ENCODE data around the gene DCC. TPM values are rescaled to one million over a fixed set of nuclear protein-coding genes. Genes with fewer than 3 reads are reported as not detected.

The DCC gene
- total RNA-seq, 1 experiment from 2014 or later, result 0.39 TPM

DNA sequence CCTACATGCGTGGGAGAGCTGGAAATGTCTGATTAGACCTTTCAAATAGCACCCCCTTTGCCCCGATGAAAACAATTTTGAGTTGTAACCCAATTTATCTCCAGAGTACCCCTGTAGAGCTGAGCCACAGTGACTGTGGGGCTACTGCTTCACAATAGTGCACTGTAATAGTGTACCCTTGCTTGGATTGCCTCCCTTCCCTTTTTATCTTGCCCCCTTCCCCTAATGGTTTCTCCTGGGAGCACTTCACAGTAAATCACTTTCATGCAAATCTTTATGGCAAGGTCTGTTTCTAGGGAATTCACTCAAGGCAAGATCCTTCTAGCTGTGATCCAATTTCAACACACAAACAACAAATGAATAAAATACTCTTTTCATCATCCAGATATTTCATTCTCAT, 1196.9 kb downstream of the DCC start:
- peaks cover 9% of the 10 kb centered on the region for H3K27me3 Mint-ChIP-seq (ENCODE audit: insufficient read depth, unreplicated experiment)

DNA sequence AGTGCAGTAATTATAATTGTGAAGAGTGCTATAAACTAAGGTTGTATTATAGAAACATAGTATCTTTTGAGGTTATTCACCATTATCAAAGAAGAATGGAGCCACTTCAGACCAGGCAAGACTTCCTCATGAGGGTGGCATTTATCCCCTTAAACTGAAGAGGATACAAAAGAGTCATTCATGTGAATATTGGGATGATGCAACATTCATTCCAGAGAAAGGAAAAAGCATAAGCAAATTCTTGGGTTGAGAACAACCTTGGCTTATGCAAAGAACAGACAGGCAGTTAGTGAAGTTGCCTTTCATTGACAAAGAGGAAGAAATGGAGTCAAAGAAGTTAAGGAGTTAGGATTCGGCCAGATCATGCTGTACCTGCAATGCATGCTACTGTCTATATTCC, 1201.9 kb downstream of the DCC start:
- no peak overlapping the region for H3K27ac Mint-ChIP-seq (ENCODE audit: unreplicated experiment)
- H3K4me3 Mint-ChIP-seq (ENCODE audit: unreplicated experiment), result no peak overlapping the region
- no peaks in the 10 kb centered on the region for H3K4me1 ChIP-seq
- no peak for DNase-seq
- H3K27me3 ChIP-seq (replicated peaks; ENCODE audit: control insufficient read depth, insufficient read depth, low read length), result no peaks in the 10 kb centered on the region
- H3K4me1 Mint-ChIP-seq (ENCODE audit: low read depth, unreplicated experiment), result no peaks in the 10 kb centered on the region
- ChIA-PET POLR2A (no interaction called here), CTCF (no interaction called here)
- H3K36me3 ChIP-seq (ENCODE audit: control insufficient read depth, insufficient read depth, low read length), result no peaks in the 10 kb centered on the region
- intact Hi-C loops (cut with micrococcal nuclease; ENCODE audit: unreplicated experiment), result no loop called here
- BruUV-seq (replicated peaks), result no TSS peak
- H3K9me3 ChIP-seq, result no peaks in the 10 kb centered on the region
- no peaks in the 10 kb centered on the region for H3K9me3 Mint-ChIP-seq (ENCODE audit: unreplicated experiment)
- no peak overlapping the region for H3K4me3 ChIP-seq (ENCODE audit: low read depth, low read length)
- H3K36me3 Mint-ChIP-seq (ENCODE audit: insufficient read depth, unreplicated experiment), result no peaks in the 10 kb centered on the region
- H3K27me3 Mint-ChIP-seq (ENCODE audit: insufficient read depth, unreplicated experiment), result peaks cover 9% of the 10 kb centered on the region
- TF ChIP-seq CTCF (IDR thresholded peaks at IDR 0.05; ENCODE audit: insufficient read depth in 1 of 2, low read depth in 1 of 2, low read length in 1 of 2, severe bottlenecking in 1 of 2, unreplicated experiment in 1 of 2), result no peak

More for the DNA sequence above, 1196.9 kb downstream of the DCC start:
- ChIA-PET CTCF (no interaction called here), POLR2A (no interaction called here)
- Mint-ChIP-seq H3K27ac (ENCODE audit: unreplicated experiment) (no peak overlapping the region), H3K4me1 (ENCODE audit: low read depth, unreplicated experiment) (no peaks in the 10 kb centered on the region), H3K9me3 (ENCODE audit: unreplicated experiment) (no peaks in the 10 kb centered on the region), H3K4me3 (ENCODE audit: unreplicated experiment) (no peak overlapping the region), H3K36me3 (ENCODE audit: insufficient read depth, unreplicated experiment) (no peaks in the 10 kb centered on the region)
- Histone ChIP-seq H3K9me3 (no peaks in the 10 kb centered on the region), H3K4me3 (ENCODE audit: low read depth, low read length) (no peak overlapping the region), H3K36me3 (ENCODE audit: control insufficient read depth, insufficient read depth, low read length) (no peaks in the 10 kb centered on the region), H3K27me3 (replicated peaks; ENCODE audit: control insufficient read depth, insufficient read depth, low read length) (no peaks in the 10 kb centered on the region), H3K4me1 (no peaks in the 10 kb centered on the region)
- BruUV-seq (replicated peaks), result no TSS peak
- DNase-seq, result no peak
- intact Hi-C loops (cut with micrococcal nuclease; ENCODE audit: unreplicated experiment), result no loop called here
- no peak for TF ChIP-seq CTCF (IDR thresholded peaks at IDR 0.05; ENCODE audit: insufficient read depth in 1 of 2, low read depth in 1 of 2, low read length in 1 of 2, severe bottlenecking in 1 of 2, unreplicated experiment in 1 of 2)

DNA sequence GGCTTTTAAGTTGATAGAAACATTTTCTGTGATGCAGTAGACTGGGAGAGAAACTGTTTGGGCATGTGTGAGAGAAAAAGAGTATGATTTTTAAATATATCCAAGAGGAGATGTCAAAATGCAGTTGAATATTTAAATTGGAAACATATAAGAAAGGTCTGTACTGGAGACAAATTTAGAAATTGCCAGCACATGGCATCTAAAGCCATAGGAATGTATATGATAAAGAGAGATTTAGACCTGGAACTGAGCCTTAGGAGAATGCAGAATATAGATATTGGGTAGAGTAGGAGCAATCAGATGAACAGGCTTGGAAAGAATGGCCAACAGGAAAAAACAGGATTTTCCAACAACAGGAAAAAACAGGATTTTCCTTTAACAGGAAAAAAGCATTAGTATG, 1203.7 kb downstream of the DCC start:
- no peak for DNase-seq
- Mint-ChIP-seq H3K9me3 (ENCODE audit: unreplicated experiment) (no peaks in the 10 kb centered on the region), H3K36me3 (ENCODE audit: insufficient read depth, unreplicated experiment) (no peaks in the 10 kb centered on the region), H3K27ac (ENCODE audit: unreplicated experiment) (no peak overlapping the region), H3K27me3 (ENCODE audit: insufficient read depth, unreplicated experiment) (peaks cover 9% of the 10 kb centered on the region), H3K4me3 (ENCODE audit: unreplicated experiment) (no peak overlapping the region), H3K4me1 (ENCODE audit: low read depth, unreplicated experiment) (no peaks in the 10 kb centered on the region)
- Histone ChIP-seq H3K9me3 (no peaks in the 10 kb centered on the region), H3K4me3 (ENCODE audit: low read depth, low read length) (no peak overlapping the region), H3K4me1 (no peaks in the 10 kb centered on the region), H3K27me3 (replicated peaks; ENCODE audit: control insufficient read depth, insufficient read depth, low read length) (no peaks in the 10 kb centered on the region), H3K36me3 (ENCODE audit: control insufficient read depth, insufficient read depth, low read length) (no peaks in the 10 kb centered on the region)
- CTCF ChIA-PET, result no interaction called here
- POLR2A ChIA-PET, result no interaction called here
- BruUV-seq (replicated peaks), result no TSS peak
- TF ChIP-seq CTCF (IDR thresholded peaks at IDR 0.05; ENCODE audit: insufficient read depth in 1 of 2, low read depth in 1 of 2, low read length in 1 of 2, severe bottlenecking in 1 of 2, unreplicated experiment in 1 of 2), result no peak
- intact Hi-C loops (cut with micrococcal nuclease; ENCODE audit: unreplicated experiment), result no loop called here

Measured in Caco-2 (cell line).